KMS-11 (cell line): ENCODE data around the gene NOM1.

Experiments
- H2AFZ ChIP-seq: fragments of 200-600 bp; sonication (generic); 2 replicates; pipeline ENCODE4 v1.6.1; 2016; ENCODE audit warnings: antibody characterized with exemption, mixed run types, low read depth
- H3K27ac ChIP-seq: fragments of 200-600 bp; sonication (generic); 2 replicates; pipeline ENCODE4 v1.6.1; 2016; ENCODE audit warnings: mild to moderate bottlenecking, mixed run types
- H3K27me3 ChIP-seq: fragments of 200-600 bp; sonication (generic); 2 replicates; pipeline ENCODE4 v1.6.1; 2017; ENCODE audit warnings: mild to moderate bottlenecking, low read depth, mixed run types, moderate library complexity; ENCODE audit not compliant: insufficient read depth
- H3K36me3 ChIP-seq: fragments of 200-600 bp; sonication (generic); 2 replicates; pipeline ENCODE4 v1.6.1; 2017; ENCODE audit warnings: mild to moderate bottlenecking, mixed run types; ENCODE audit not compliant: insufficient read depth
- H3K4me1 ChIP-seq: fragments of 200-600 bp; sonication (generic); 2 replicates; pipeline ENCODE4 v1.6.1; 2016; ENCODE audit warnings: mild to moderate bottlenecking, low read depth, mixed run types; ENCODE audit not compliant: poor library complexity, severe bottlenecking
- H3K4me2 ChIP-seq: fragments of 200-600 bp; sonication (generic); 2 replicates; pipeline ENCODE4 v1.7.0; 2016; ENCODE audit warnings: mild to moderate bottlenecking, mixed run types
- H3K4me3 ChIP-seq: fragments of 200-600 bp; sonication (generic); IDR thresholded peaks from 2 replicates; pipeline ENCODE4 v1.6.1; 2017; ENCODE audit warnings: low read depth, low read length, mixed read lengths; ENCODE audit not compliant: insufficient read depth
- H3K79me2 ChIP-seq: fragments of 200-600 bp; sonication (generic); 2 replicates; pipeline ENCODE4 v1.6.1; 2016; ENCODE audit warnings: low read depth, mixed run types; ENCODE audit not compliant: insufficient read depth
- H3K9ac ChIP-seq: fragments of 200-600 bp; sonication (generic); 2 replicates; pipeline ENCODE4 v1.6.1; 2016; ENCODE audit warnings: mild to moderate bottlenecking, mixed run types
- H4K20me1 ChIP-seq: fragments of 200-600 bp; sonication (generic); 2 replicates; pipeline ENCODE4 v1.6.1; 2016; ENCODE audit warnings: mild to moderate bottlenecking, mixed run types; ENCODE audit not compliant: insufficient read depth
- TF ChIP-seq, protein P1 (sequence below): fragments of 200-600 bp; sonication (generic); conservative IDR thresholded peaks from 2 replicates; pipeline ENCODE4 v1.6.1; 2017; ENCODE audit warnings: low read depth, mild to moderate bottlenecking, antibody characterized with exemption, low read length, moderate library complexity, mixed read lengths

Gene NOM1

DNA sequence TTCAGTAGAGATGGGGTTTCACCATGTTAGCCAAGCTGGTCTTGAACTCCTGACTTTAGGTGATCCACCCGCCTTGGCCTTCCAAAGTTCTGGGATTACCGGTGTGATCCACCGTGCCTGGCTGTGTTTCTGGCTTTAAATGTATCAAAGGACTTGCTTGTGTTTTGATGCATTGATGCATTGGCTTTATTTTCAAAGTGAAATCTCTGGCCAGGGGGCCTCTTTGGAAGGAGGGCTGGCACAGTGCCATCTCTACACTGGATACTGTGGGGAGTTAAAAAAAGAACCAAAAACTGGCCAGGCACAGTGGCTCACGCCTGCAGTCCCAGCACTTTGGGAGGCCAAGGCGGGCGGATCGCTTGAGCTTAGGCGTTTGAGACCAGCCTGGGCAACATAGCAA is 44.9 kb downstream of the NOM1 start:
- no peak overlapping the region for H3K4me3 ChIP-seq
- H3K4me2 ChIP-seq, result no peak overlapping the region
- TF ChIP-seq, protein P1, sequence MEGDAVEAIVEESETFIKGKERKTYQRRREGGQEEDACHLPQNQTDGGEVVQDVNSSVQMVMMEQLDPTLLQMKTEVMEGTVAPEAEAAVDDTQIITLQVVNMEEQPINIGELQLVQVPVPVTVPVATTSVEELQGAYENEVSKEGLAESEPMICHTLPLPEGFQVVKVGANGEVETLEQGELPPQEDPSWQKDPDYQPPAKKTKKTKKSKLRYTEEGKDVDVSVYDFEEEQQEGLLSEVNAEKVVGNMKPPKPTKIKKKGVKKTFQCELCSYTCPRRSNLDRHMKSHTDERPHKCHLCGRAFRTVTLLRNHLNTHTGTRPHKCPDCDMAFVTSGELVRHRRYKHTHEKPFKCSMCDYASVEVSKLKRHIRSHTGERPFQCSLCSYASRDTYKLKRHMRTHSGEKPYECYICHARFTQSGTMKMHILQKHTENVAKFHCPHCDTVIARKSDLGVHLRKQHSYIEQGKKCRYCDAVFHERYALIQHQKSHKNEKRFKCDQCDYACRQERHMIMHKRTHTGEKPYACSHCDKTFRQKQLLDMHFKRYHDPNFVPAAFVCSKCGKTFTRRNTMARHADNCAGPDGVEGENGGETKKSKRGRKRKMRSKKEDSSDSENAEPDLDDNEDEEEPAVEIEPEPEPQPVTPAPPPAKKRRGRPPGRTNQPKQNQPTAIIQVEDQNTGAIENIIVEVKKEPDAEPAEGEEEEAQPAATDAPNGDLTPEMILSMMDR, result no peak
- H3K9ac ChIP-seq, result no peak overlapping the region
- no peaks in the 10 kb centered on the region for H3K36me3 ChIP-seq
- H3K27ac ChIP-seq, result no peak overlapping the region
- H2AFZ ChIP-seq, result no peak overlapping the region
- no peaks in the 10 kb centered on the region; the same call in 1 of the 2 replicates for H3K79me2 ChIP-seq
- H3K4me1 ChIP-seq, result no peaks in the 10 kb centered on the region
- no peaks in the 10 kb centered on the region for H3K27me3 ChIP-seq
- no peaks in the 10 kb centered on the region for H4K20me1 ChIP-seq

GRCh38 chr7:156998988-156999957 is 49.8 kb downstream of the NOM1 start:
- no peak overlapping the region for H2AFZ ChIP-seq
- peaks cover 7% of the 10 kb centered on the region for H3K4me1 ChIP-seq
- no peaks in the 10 kb centered on the region for H3K27me3 ChIP-seq
- H3K27ac ChIP-seq, result no peak overlapping the region
- H3K4me2 ChIP-seq, result no peak overlapping the region
- no peaks in the 10 kb centered on the region for H4K20me1 ChIP-seq
- H3K79me2 ChIP-seq, result no peaks in the 10 kb centered on the region; the same call in 1 of the 2 replicates
- TF ChIP-seq, protein P1, result no peak
- H3K36me3 ChIP-seq, result no peaks in the 10 kb centered on the region
- H3K9ac ChIP-seq, result no peak overlapping the region
- H3K4me3 ChIP-seq, result no peak overlapping the region

GRCh38 chr7:156999958-157000726 is 50.6 kb downstream of the NOM1 start:
- Histone ChIP-seq H3K9ac (no peak overlapping the region), H3K79me2 (no peaks in the 10 kb centered on the region; the same call in 1 of the 2 replicates), H3K27me3 (no peaks in the 10 kb centered on the region), H4K20me1 (no peaks in the 10 kb centered on the region), H3K27ac (no peak overlapping the region), H3K4me3 (no peak overlapping the region), H3K4me1 (peaks cover 7% of the 10 kb centered on the region), H2AFZ (peak overlapping the region; percentile 19; the same call in 1 of the 2 replicates), H3K4me2 (peak overlapping the region; percentile 33), H3K36me3 (no peaks in the 10 kb centered on the region)
- TF ChIP-seq, protein P1, result no peak

- Histone ChIP-seq H3K4me1 (peaks cover 7% of the 10 kb centered on the region), H3K27ac (no peak overlapping the region), H4K20me1 (no peaks in the 10 kb centered on the region), H2AFZ (peak overlapping the region; percentile 12; the same call in 1 of the 2 replicates), H3K79me2 (peaks cover 5% of the 10 kb centered on the region), H3K36me3 (peaks cover 4% of the 10 kb centered on the region; the same call in 1 of the 2 replicates), H3K27me3 (no peaks in the 10 kb centered on the region), H3K4me2 (peak overlapping the region; percentile 43; the same call in 1 of the 2 replicates), H3K4me3 (no peak overlapping the region), H3K9ac (no peak overlapping the region)
- TF ChIP-seq, protein P1, result no peak
Observed at GRCh38 chr7:157000741-157001653, 51.5 kb downstream of the NOM1 start.
